Nephron (organoid): ENCODE measurements around the gene BLNK.

ENCODE experiments used
- H3K27ac Mint-ChIP-seq, 3 experiments: 2 replicates each; pipeline ENCODE4 v1.8.0; 2020; ENCODE audit warnings: mixed read lengths in 3 of 3, mild to moderate bottlenecking in 2 of 3, moderate library complexity in 1 of 3
- H3K27me3 Mint-ChIP-seq: 2 replicates; pipeline ENCODE4 v1.8.0; 2021; ENCODE audit warnings: low read depth, mild to moderate bottlenecking, moderate library complexity, mixed read lengths
- H3K36me3 Mint-ChIP-seq: 2 replicates; pipeline ENCODE4 v1.8.0; 2020; ENCODE audit warnings: low read depth, mixed read lengths
- H3K4me1 Mint-ChIP-seq: 2 replicates; pipeline ENCODE4 v1.8.0; 2020; ENCODE audit warnings: mixed read lengths
- H3K4me3 Mint-ChIP-seq, 3 experiments: 2 replicates each; pipeline ENCODE4 v1.8.0; 2020; ENCODE audit warnings: mild to moderate bottlenecking in 3 of 3, mixed read lengths in 3 of 3, moderate library complexity in 2 of 3
- H3K9me3 Mint-ChIP-seq: 2 replicates; pipeline ENCODE4 v1.8.0; 2020; ENCODE audit warnings: mixed read lengths
- CTCF ChIP-seq, 3 experiments: fragments of 200-600 bp; sonication (generic); IDR thresholded peaks; one replicate each; pipeline ENCODE4 v1.5.0; 2021; ENCODE audit warnings: antibody characterized with exemption in 3 of 3; ENCODE audit not compliant: unreplicated experiment in 3 of 3

The BLNK gene

DNA sequence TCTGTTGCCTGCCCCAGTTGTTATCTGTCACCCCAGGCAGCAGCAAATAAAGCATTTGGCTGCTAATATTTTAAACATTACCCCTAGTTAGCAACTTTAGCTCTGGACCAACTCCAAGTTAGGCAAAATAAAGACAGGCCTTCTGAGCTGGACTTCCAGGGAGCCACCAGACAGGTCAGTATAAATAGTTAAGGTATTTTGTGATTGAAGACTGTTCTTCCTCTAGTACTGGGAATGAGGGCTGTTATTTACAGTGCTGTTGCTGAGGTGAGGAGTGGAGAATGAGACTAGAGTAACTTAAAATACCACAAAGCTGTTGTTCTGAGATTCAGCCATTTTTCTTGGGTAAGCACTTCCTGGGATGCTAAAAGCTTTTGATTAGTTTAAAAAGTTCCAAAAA lies 101.1 kb downstream of the BLNK start:
- H3K4me1 Mint-ChIP-seq = no peaks in the 10 kb centered on the region
- H3K27me3 Mint-ChIP-seq = no peaks in the 10 kb centered on the region
- TF ChIP-seq CTCF (IDR thresholded peaks at IDR 0.05; ENCODE audit: unreplicated experiment in 3 of 3) = no peak
- H3K27ac Mint-ChIP-seq = no peak overlapping the region
- H3K36me3 Mint-ChIP-seq = peaks cover 47% of the 10 kb centered on the region
- no peak overlapping the region for H3K4me3 Mint-ChIP-seq
- H3K9me3 Mint-ChIP-seq = peaks cover 57% of the 10 kb centered on the region

- no peaks in the 10 kb centered on the region for H3K27me3 Mint-ChIP-seq
- peaks cover 47% of the 10 kb centered on the region for H3K9me3 Mint-ChIP-seq
- peaks cover 62% of the 10 kb centered on the region for H3K36me3 Mint-ChIP-seq
- H3K4me3 Mint-ChIP-seq = no peak overlapping the region
- H3K27ac Mint-ChIP-seq = no peak overlapping the region
- H3K4me1 Mint-ChIP-seq = no peaks in the 10 kb centered on the region
- no peak for TF ChIP-seq CTCF (IDR thresholded peaks at IDR 0.05; ENCODE audit: unreplicated experiment in 3 of 3)
Measured at GRCh38 chr10:96168546-96168945, 102.8 kb downstream of the BLNK start.

DNA sequence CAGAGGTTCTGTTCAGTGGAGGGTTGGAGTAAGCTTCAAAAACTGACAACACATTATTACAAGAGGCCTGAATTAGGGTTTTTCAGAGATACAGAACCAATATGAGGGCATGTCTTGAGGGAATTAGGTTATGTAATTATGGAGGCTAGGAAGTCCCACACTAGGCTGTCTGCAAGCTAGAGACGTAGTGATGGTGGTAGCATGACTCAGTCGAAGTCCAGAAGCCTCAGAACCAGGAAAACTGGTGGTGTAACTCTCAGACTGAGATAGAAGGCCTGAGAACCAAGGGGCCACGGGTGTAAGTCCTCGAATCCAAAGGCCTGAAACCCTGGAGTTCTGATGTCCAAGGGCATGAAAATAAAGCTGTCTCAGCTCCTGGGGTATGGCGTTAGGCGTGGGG lies 105.6 kb downstream of the BLNK start:
- peaks cover 38% of the 10 kb centered on the region for H3K9me3 Mint-ChIP-seq
- no peaks in the 10 kb centered on the region for H3K27me3 Mint-ChIP-seq
- H3K36me3 Mint-ChIP-seq = peaks cover 76% of the 10 kb centered on the region
- H3K4me3 Mint-ChIP-seq = no peak overlapping the region
- no peak overlapping the region for H3K27ac Mint-ChIP-seq
- H3K4me1 Mint-ChIP-seq = no peaks in the 10 kb centered on the region
- no peak for TF ChIP-seq CTCF (IDR thresholded peaks at IDR 0.05; ENCODE audit: unreplicated experiment in 3 of 3)

DNA sequence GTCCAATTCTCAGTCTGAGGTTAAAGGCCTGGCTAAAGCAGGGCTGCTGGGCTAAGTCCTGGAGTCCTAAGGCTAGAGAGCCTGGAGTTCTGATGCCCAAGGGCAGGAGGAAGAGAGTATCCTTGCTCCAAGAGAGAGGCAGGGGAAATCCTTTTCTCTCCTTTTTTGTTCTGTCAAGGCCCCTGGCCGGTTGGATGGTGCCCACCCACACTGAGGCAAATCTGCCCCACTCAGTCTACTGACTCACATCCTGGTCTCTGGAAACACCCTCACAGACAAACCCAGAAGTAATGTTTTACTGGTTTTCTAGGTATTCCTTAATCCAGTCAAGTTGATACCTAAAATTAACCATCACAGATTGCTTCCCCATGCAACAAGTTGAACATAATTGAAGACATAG lies 118.3 kb downstream of the BLNK start:
- H3K4me1 Mint-ChIP-seq = no peaks in the 10 kb centered on the region

GRCh38 chr10:96152437-96152836 lies 118.9 kb downstream of the BLNK start:
- no peaks in the 10 kb centered on the region for H3K9me3 Mint-ChIP-seq
- H3K4me3 Mint-ChIP-seq = no peak overlapping the region
- H3K27me3 Mint-ChIP-seq = no peaks in the 10 kb centered on the region
- TF ChIP-seq CTCF (IDR thresholded peaks at IDR 0.05; ENCODE audit: unreplicated experiment in 3 of 3) = no peak
- no peaks in the 10 kb centered on the region for H3K4me1 Mint-ChIP-seq
- peaks cover 78% of the 10 kb centered on the region for H3K36me3 Mint-ChIP-seq
- no peak overlapping the region for H3K27ac Mint-ChIP-seq

More for the DNA sequence above, 118.3 kb downstream of the BLNK start:
- H3K27me3 Mint-ChIP-seq = no peaks in the 10 kb centered on the region
- no peak for TF ChIP-seq CTCF (IDR thresholded peaks at IDR 0.05; ENCODE audit: unreplicated experiment in 3 of 3)
- no peak overlapping the region for H3K27ac Mint-ChIP-seq
- no peaks in the 10 kb centered on the region for H3K9me3 Mint-ChIP-seq
- H3K36me3 Mint-ChIP-seq = peaks cover 78% of the 10 kb centered on the region
- H3K4me3 Mint-ChIP-seq = no peak overlapping the region
